DND-41 (cell line): Measurements from ENCODE around the gene MYLK.

Experiments used
- ATAC-seq: fragments of 200-7000 bp; cut with Tn5 transposase; 3 replicates; pipeline ENCODE4 v1.9.1; 2021; ENCODE audit warnings: low read depth; ENCODE audit not compliant: insufficient read depth
- DNase-seq: peaks from one replicate; pipeline ENCODE4 v3.0.0-alpha.2; 2020
- H2AFZ ChIP-seq: 2 replicates; pipeline ENCODE4 v1.6.0; 2012; ENCODE audit warnings: low read depth, low read length
- H3K27ac ChIP-seq: 2 replicates; pipeline ENCODE4 v1.5.1; 2012; ENCODE audit warnings: low read length, inconsistent platforms
- H3K27me3 ChIP-seq: fragments of 200-600 bp; sonication (generic); 2 replicates; pipeline ENCODE4 v1.6.0; 2012; ENCODE audit warnings: low read length, mild to moderate bottlenecking, inconsistent platforms; ENCODE audit not compliant: insufficient read depth, poor library complexity
- H3K36me3 ChIP-seq: 2 replicates; pipeline ENCODE4 v1.5.1; 2012; ENCODE audit warnings: low read length, inconsistent platforms; ENCODE audit not compliant: insufficient read depth
- H3K4me1 ChIP-seq: 2 replicates; pipeline ENCODE4 v1.5.1; 2012; ENCODE audit warnings: mild to moderate bottlenecking, low read length; ENCODE audit not compliant: insufficient read depth
- H3K4me2 ChIP-seq: 2 replicates; pipeline ENCODE4 v1.6.0; 2012; ENCODE audit warnings: mild to moderate bottlenecking, moderate library complexity, low read length, inconsistent platforms; ENCODE audit not compliant: insufficient read depth
- H3K4me3 ChIP-seq, 2 experiments: fragments of 200-600 bp in 1 of 2; shearing (Covaris generic) in 1 of 2; 2 replicates each; pipeline ENCODE4 v1.5.1; 2012 to 2016; ENCODE audit warnings: inconsistent platforms in 2 of 2, low read length in 2 of 2, mild to moderate bottlenecking in 2 of 2, low read depth in 1 of 2, moderate library complexity in 1 of 2
- H3K79me2 ChIP-seq: 2 replicates; pipeline ENCODE4 v1.6.0; 2012; ENCODE audit warnings: low read length, inconsistent platforms; ENCODE audit not compliant: insufficient read depth
- H3K9ac ChIP-seq: 2 replicates; pipeline ENCODE4 v1.6.0; 2012; ENCODE audit warnings: low read depth, mild to moderate bottlenecking, inconsistent platforms, low read length, moderate library complexity
- H3K9me3 ChIP-seq: 2 replicates; pipeline ENCODE4 v1.5.1; 2012; ENCODE audit warnings: low read length, moderate library complexity, mild to moderate bottlenecking, inconsistent platforms; ENCODE audit not compliant: insufficient read depth, severe bottlenecking
- H4K20me1 ChIP-seq: 2 replicates; pipeline ENCODE4 v1.6.0; 2012; ENCODE audit warnings: low read length; ENCODE audit not compliant: insufficient read depth
- EZH2 ChIP-seq: IDR thresholded peaks from 3 replicates; pipeline ENCODE4 v1.6.1; 2012; ENCODE audit warnings: borderline replicate concordance, low read depth, mild to moderate bottlenecking, moderate library complexity, low read length, inconsistent platforms; ENCODE audit not compliant: severe bottlenecking
- TF ChIP-seq, protein P1 (sequence below): IDR thresholded peaks from 2 replicates; pipeline ENCODE4 v1.5.1; 2012; ENCODE audit warnings: borderline replicate concordance, low read length, moderate library complexity, mild to moderate bottlenecking; ENCODE audit not compliant: poor library complexity, severe bottlenecking; ENCODE audit errors: extremely low read depth

The MYLK gene

DNA sequence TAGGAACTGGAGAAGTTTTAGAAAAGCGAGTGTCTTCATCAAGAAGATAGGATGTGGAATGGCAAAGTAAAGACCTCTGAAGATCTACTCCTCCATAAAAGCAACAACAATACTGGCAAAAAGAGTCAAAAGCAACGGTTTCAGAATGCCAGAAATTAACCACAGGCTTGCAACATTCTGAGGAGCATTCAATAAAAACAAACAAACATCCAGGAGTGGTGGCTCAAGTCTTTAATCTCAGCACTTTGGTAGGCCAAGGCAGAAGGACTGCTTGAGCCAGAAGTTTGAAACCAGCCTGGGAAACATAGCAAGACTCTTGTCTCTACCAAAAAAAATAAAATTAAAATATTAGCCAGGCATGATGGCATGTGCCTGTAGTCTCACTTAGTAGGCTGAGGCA is 156.1 kb downstream of the MYLK start:
- TF ChIP-seq, protein P1, sequence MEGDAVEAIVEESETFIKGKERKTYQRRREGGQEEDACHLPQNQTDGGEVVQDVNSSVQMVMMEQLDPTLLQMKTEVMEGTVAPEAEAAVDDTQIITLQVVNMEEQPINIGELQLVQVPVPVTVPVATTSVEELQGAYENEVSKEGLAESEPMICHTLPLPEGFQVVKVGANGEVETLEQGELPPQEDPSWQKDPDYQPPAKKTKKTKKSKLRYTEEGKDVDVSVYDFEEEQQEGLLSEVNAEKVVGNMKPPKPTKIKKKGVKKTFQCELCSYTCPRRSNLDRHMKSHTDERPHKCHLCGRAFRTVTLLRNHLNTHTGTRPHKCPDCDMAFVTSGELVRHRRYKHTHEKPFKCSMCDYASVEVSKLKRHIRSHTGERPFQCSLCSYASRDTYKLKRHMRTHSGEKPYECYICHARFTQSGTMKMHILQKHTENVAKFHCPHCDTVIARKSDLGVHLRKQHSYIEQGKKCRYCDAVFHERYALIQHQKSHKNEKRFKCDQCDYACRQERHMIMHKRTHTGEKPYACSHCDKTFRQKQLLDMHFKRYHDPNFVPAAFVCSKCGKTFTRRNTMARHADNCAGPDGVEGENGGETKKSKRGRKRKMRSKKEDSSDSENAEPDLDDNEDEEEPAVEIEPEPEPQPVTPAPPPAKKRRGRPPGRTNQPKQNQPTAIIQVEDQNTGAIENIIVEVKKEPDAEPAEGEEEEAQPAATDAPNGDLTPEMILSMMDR, result no peak
- no peak for TF ChIP-seq EZH2
- H4K20me1 ChIP-seq, result no peaks in the 10 kb centered on the region
- no peaks in the 10 kb centered on the region for H3K36me3 ChIP-seq
- H3K27ac ChIP-seq, result no peak overlapping the region
- no peak for ATAC-seq
- no peak overlapping the region for H3K4me2 ChIP-seq
- peaks cover 15% of the 10 kb centered on the region for H3K27me3 ChIP-seq
- no peak for DNase-seq
- H3K79me2 ChIP-seq, result no peaks in the 10 kb centered on the region
- no peak overlapping the region for H2AFZ ChIP-seq
- H3K9me3 ChIP-seq, result no peaks in the 10 kb centered on the region
- H3K4me1 ChIP-seq, result peaks cover 2% of the 10 kb centered on the region; the same call in 1 of the 2 replicates
- no peak overlapping the region for H3K4me3 ChIP-seq
- no peak overlapping the region for H3K9ac ChIP-seq

DNA sequence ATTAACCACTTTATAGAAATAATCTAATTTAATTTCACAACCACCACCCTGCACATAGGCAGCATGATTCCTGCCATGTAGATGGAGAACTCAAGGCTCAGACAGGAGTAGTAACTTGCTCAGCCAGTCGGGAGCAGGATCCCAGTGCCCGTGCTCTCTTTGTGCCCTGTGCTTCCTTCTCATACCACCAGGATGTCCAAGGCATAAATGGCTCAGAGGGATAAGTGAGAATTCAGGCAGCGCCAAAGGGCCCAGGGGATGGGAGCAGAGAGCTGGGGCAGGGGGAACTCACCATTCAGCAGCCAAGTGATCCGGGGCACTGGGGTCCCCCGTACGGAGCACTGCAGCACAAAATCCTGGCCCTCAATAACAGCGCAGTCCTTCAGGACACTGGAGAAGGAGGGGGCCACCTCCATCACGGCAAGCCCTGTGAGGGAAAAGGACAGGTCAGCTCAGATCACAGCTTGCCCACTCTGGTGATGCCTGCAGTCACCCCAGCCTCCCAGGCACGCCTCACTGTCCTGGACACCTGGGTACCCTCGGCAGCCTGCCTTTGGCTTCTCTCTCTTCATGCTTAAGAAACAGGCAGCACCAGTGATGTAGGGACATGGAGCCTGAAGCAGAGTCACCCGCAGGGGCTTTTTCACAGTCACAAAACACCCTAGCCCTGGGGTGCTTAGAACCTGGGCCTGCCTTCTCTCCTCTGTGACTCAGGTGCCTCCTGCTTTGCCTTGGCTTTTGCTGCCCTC is 158.3 kb downstream of the MYLK start:
- no peak overlapping the region for H3K27ac ChIP-seq
- no peak overlapping the region for H3K4me3 ChIP-seq
- H3K4me2 ChIP-seq, result no peak overlapping the region
- H3K27me3 ChIP-seq, result peaks cover 10% of the 10 kb centered on the region
- H3K79me2 ChIP-seq, result no peaks in the 10 kb centered on the region
- no peaks in the 10 kb centered on the region for H4K20me1 ChIP-seq
- DNase-seq, result no peak
- no peak overlapping the region for H2AFZ ChIP-seq
- H3K36me3 ChIP-seq, result no peaks in the 10 kb centered on the region
- no peaks in the 10 kb centered on the region for H3K9me3 ChIP-seq
- no peak for ATAC-seq
- no peak overlapping the region for H3K9ac ChIP-seq
- TF ChIP-seq, protein P1, result no peak
- TF ChIP-seq EZH2, result no peak
- H3K4me1 ChIP-seq, result peaks cover 2% of the 10 kb centered on the region; the same call in 1 of the 2 replicates

GRCh38 chr3:123724306-123724705 is 159.8 kb downstream of the MYLK start:
- H3K79me2 ChIP-seq, result no peaks in the 10 kb centered on the region
- no peak overlapping the region for H3K27ac ChIP-seq
- TF ChIP-seq, protein P1, result no peak
- no peak for TF ChIP-seq EZH2
- H4K20me1 ChIP-seq, result no peaks in the 10 kb centered on the region
- no peaks in the 10 kb centered on the region for H3K36me3 ChIP-seq
- ATAC-seq, result no peak
- H3K9me3 ChIP-seq, result no peaks in the 10 kb centered on the region
- no peak overlapping the region for H3K4me3 ChIP-seq
- no peak overlapping the region for H3K4me2 ChIP-seq
- peaks cover 2% of the 10 kb centered on the region; the same call in 1 of the 2 replicates for H3K4me1 ChIP-seq
- H2AFZ ChIP-seq, result no peak overlapping the region
- DNase-seq, result no peak
- H3K27me3 ChIP-seq, result peaks cover 3% of the 10 kb centered on the region
- no peak overlapping the region for H3K9ac ChIP-seq
